Stimulated activated CD4-positive, alpha-beta T cell treated with anti-CD3 and anti-CD28 coated beads, TNF-alpha, amount 100 ng/mL, for 4 hours (primary cell): ENCODE measurements around the gene OR6C65.

Experiments used
- DNase-seq, 3 experiments: peaks; one replicate each; pipeline ENCODE4 v3.0.0-alpha.2; 2020; ENCODE audit warnings: low read depth in 3 of 3

The OR6C65 gene

DNA sequence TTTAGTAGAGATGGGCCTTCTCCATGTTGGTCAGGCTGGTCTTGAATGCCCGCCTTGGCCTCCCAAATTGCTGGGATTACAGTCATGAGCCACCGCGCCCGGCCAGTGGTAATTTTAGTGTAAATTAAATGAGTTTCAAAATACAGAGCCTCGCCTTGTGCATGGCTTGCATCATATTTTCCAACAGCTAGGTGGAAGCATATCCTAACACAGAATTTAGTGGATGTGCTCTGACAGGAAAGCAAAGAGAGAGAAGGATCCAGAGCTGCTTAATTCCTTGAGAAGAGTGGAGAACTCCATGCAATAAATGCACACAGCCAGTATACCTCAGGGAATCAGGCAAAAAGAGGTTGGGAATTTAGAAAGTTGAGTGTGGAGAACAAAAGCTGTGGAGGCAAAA is 46.0 kb downstream of the OR6C65 start:
- no peak for DNase-seq

DNA sequence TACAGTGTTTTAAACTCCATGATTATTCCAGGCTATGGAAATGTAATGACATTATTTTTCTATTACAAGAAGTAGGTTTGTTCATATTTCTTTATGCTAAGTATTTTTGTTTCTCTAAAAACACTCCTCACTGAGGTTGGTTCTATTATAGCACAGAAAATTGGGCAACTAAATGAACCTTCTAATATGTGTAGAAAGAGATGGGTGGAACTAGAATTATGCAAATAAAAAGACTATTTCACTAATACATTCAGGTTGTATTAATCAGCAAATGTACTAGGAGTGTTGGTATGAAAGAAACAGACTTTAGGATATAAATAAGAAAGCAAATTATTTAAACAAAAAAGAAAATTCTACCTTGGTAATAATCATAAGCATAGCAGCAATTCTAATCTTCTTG is 48.5 kb downstream of the OR6C65 start:
- DNase-seq = no peak
